HEK293 (cell line): Measurements from ENCODE around the gene PSMC5.

ENCODE experiments used
- ZBTB1 ChIP-seq: fragments of 450-650 bp; formaldehyde crosslinking; IDR thresholded peaks from 2 replicates; pipeline ENCODE4 v1.5.1; 2016; ENCODE audit warnings: missing biosample characterization, missing genetic modification characterization
- ZNF174 ChIP-seq: fragments of 450-650 bp; formaldehyde crosslinking; IDR thresholded peaks from 2 replicates; pipeline ENCODE4 v1.5.0; 2017; ENCODE audit warnings: missing biosample characterization, mild to moderate bottlenecking, missing genetic modification characterization
- ZNF792 ChIP-seq: fragments of 450-650 bp; formaldehyde crosslinking; IDR thresholded peaks from 2 replicates; pipeline ENCODE4 v1.5.1; 2016; ENCODE audit warnings: missing biosample characterization, missing genetic modification characterization
- TF ChIP-seq, protein P1 (sequence below): fragments of 450-650 bp; formaldehyde crosslinking; IDR thresholded peaks from 2 replicates; pipeline ENCODE4 v1.5.1; 2016; ENCODE audit warnings: missing biosample characterization, missing genetic modification characterization
- TF ChIP-seq, protein P2 (sequence below): fragments of 450-650 bp; formaldehyde crosslinking; IDR thresholded peaks from 2 replicates; pipeline ENCODE4 v1.5.1; 2016; ENCODE audit warnings: missing biosample characterization, missing genetic modification characterization

DNA sequence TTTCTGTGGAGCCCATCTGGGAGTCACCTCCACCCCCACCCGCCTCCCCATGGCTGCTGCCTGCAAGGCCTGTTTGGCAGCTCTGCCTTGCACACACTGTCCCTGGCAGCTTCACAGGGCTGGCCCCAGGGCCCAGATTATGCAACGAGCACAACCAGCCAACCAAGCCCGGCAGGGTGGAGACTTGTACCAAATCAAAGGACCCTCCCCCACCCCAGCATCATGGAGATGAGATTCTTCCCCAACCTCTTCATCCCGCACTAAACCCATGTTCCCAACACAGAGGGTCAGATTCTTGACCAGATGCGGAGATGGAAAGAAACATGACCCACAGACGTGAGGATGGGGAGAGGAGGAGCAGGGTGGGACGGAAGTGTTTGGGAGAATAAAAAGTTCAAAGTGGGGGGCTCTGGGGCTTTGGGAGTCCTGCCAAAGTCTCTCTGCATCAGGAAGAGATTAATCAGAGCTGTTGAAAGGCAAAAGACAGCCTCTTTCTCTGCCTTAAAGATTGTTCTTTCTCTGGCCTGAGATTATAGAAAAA, 11.5 kb downstream of the PSMC5 start:
- TF ChIP-seq, protein P1, sequence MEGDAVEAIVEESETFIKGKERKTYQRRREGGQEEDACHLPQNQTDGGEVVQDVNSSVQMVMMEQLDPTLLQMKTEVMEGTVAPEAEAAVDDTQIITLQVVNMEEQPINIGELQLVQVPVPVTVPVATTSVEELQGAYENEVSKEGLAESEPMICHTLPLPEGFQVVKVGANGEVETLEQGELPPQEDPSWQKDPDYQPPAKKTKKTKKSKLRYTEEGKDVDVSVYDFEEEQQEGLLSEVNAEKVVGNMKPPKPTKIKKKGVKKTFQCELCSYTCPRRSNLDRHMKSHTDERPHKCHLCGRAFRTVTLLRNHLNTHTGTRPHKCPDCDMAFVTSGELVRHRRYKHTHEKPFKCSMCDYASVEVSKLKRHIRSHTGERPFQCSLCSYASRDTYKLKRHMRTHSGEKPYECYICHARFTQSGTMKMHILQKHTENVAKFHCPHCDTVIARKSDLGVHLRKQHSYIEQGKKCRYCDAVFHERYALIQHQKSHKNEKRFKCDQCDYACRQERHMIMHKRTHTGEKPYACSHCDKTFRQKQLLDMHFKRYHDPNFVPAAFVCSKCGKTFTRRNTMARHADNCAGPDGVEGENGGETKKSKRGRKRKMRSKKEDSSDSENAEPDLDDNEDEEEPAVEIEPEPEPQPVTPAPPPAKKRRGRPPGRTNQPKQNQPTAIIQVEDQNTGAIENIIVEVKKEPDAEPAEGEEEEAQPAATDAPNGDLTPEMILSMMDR (tag by site-specific recombination) = no peak
- TF ChIP-seq, protein P2, sequence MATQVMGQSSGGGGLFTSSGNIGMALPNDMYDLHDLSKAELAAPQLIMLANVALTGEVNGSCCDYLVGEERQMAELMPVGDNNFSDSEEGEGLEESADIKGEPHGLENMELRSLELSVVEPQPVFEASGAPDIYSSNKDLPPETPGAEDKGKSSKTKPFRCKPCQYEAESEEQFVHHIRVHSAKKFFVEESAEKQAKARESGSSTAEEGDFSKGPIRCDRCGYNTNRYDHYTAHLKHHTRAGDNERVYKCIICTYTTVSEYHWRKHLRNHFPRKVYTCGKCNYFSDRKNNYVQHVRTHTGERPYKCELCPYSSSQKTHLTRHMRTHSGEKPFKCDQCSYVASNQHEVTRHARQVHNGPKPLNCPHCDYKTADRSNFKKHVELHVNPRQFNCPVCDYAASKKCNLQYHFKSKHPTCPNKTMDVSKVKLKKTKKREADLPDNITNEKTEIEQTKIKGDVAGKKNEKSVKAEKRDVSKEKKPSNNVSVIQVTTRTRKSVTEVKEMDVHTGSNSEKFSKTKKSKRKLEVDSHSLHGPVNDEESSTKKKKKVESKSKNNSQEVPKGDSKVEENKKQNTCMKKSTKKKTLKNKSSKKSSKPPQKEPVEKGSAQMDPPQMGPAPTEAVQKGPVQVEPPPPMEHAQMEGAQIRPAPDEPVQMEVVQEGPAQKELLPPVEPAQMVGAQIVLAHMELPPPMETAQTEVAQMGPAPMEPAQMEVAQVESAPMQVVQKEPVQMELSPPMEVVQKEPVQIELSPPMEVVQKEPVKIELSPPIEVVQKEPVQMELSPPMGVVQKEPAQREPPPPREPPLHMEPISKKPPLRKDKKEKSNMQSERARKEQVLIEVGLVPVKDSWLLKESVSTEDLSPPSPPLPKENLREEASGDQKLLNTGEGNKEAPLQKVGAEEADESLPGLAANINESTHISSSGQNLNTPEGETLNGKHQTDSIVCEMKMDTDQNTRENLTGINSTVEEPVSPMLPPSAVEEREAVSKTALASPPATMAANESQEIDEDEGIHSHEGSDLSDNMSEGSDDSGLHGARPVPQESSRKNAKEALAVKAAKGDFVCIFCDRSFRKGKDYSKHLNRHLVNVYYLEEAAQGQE (tag by site-specific recombination) = no peak
- TF ChIP-seq ZNF792 (tag by site-specific recombination) (no peak), ZNF174 (tag by site-specific recombination) (no peak), ZBTB1 (tag by site-specific recombination) (no peak)
